NOMO-1 treated with DMSO at 0.1 percent for 48 hours (cell line): Measurements from ENCODE around the gene SEPTIN10.
"Not testable (repeated sequence)": the region's sequence is repeated elsewhere in the genome, so short reads cannot be mapped to it uniquely, and the experiment has no call there.

Experiments
- DNase-seq: peaks from one replicate; lab custom pipeline; 2025; ENCODE audit not compliant: unreplicated experiment; lab: John Stamatoyannopoulos, UW

The SEPTIN10 gene

DNA sequence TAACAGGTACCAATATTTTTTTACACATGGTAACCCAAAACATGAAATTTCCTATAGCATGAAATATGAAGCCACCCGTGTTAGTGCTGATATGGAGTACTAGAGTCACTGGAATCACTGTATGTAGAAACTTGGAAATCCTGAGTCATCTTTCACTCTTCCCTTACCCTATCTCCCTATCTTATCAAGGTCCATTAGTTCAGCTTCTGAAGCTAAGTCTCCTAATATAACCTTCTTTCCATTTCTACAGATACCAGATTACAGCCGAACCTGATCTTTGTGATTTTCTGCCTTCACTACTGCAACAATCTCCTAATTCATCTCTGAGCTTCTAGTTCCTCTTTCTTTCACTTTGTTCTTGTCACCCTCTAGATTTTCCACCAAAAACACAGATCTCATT, 59.0 kb downstream of the SEPTIN10 start:
- DNase-seq = no peak

DNA sequence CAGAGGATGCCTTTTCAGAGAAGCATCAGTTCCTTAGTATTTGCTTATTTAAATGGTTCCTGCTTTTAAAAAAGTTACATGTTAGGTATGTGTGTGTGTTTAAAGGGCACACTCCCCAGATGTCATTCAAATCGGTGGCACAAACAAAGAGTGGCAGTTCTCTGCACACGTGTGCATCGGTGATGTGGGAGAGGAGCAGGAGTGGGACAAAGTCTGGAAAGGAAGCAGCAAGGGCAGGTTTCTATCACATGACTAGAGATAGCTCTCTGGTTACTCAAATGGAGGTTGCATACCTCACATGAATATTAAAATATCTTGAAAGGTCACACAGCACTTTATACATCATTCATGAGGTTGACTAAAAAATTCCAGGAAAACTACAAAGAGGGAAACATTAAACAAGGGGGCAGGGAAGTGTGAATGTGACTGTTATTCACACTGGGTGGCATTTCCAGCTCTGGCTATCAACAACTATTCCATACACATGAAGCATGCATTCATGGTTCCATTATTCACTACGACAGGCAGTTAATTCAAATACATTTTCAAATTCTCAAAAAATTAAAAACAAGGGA, 64.7 kb downstream of the SEPTIN10 start:
- DNase-seq = no peak

DNA sequence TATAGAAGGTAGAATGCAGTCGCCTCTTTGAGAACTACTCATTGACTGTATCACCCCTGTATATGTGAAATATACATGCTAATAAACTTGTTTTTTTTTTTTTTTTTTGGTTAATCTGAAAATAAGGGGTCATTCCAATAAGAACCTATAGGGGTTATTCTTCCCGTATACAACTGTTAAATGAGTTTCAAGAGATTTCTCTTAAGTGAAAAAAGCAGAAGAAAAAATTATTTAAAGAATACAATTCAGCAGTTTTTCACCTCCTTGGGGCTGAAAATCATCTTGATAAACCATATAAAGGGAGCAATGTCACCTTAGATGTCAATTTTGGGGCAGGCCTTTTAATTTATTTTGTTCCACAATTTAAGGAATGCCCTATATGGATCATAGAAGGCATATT, 66.5 kb downstream of the SEPTIN10 start:
- DNase-seq = no peak

DNA sequence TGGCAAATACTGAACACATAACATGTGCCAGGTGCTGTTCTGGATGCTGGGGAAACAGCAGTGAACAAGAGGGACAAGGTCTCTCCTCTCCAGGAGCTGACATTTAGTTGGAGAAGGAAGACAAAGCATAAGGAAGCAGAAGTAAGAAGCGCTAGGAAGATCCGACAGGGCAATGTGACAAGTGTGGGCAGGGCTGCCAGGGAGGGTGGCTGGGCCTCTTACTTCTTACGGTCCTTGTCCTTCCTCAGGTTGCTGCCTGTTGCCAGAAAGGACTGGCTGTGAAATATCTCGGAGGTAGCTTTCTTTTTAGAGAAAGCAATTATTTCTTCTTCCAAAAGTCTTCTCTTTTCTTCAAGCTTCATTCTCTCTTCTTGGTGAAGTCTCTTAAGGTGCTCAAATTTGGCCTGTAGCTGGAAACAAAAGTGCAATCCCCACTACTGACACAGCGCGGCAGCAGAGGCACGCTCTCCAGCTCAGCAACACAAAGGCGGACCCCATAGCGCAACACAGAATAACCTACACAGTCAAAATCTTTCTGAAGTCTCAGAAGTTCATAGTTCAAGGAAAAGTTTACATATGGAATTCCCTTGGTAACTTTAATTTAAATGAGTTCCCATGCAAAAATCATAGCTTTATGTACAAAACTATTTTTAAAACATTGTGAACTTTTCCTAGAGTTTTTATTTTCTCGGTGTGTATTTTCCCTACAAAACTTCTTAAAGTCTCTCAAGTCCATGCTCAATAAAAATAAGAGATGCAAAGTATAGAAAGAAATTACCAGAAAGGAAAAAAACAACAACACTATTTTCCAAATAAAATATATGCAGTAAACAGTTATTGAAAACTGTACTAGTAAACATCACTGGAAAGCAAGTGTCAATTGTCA, 67.7 kb downstream of the SEPTIN10 start:
- DNase-seq = peak; percentile 26

DNA sequence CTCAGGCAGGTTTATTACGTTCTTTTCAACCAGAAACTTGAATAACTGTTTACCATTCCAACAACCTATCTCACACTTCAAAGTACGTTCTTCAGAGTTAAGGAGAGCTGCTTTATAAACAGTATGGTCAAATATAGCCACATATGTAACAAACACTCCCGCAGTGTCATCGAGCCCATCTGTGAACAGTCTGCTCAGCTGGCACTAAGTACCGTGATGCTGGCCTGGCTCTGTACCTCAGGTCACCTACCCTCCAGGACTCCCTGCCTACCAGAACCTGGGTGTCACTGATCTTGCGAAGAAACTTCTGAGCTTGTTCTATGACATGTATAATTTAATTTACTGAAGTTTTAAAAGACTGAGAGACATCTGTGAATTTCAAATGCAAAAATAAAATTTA, 71.4 kb downstream of the SEPTIN10 start:
- no peak for DNase-seq

DNA sequence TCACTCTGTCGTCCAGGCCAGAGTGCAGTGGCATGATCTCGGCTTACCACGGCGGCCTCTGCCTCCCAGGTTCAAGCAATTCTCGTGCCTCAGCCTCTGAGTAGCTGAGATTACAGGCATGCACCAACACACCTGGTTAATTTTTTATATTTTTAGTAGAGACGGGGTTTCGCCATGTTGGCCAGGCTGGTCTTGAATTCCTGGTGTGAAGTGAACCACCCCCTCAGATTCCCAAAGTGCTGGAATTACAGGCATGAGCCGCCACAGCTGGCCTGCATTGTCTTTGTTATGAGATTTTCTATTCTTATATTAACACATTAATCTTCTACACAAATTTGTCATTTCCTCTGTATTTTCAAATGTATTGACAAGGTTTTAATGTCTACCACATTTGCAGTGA, 75.2 kb downstream of the SEPTIN10 start:
- no peak for DNase-seq

DNA sequence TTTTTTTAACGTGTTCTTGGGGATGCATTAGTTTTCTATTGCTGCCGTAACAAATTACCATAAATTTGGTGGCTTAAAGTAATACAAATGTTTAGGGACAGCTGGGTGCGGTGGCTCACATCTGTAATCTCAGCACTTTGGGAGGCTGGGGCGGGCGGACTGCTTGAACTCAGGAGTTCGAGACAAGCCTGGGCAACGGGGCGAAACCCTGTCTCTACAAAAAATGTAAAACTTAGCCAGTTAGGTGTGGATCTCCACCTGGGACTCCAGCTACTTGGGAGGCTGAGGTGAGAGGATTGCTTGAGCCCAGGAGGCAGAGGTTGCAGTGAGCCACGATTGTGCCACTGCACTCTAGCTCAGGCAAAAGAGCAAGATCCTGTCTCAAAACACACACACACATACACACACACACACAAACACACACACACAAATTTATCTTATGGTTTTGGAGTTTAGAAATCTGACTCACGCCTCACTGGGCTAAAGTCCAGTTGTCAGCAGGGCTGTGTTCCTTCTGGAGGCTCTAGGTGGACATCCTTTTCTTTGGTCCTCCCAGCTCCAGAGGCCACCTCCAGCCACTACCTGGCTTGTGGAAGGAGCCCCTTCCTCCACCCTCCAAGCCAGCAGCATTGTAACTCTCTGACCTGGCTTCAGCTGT, 76.1 kb downstream of the SEPTIN10 start:
- DNase-seq = no peak

DNA sequence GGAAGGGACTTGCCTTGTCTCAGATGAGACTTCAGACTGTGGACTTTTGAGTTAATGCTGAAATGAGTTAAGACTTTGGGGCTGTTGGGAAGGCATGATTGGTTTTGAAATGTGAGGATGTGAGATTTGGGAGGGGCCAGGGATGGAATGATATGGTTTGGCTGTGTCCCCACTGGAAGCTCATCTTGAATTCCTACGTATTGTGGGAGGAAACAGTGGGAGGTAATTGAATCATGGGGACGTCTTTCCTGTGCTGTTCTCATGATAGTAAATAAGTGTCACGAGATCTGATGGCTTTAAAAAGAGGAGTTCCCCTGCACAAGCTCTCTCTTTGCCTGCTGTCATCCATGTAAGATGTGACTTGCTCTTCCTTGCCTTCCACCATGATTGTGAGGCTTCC, 77.2 kb downstream of the SEPTIN10 start:
- DNase-seq = not testable (repeated sequence)

DNA sequence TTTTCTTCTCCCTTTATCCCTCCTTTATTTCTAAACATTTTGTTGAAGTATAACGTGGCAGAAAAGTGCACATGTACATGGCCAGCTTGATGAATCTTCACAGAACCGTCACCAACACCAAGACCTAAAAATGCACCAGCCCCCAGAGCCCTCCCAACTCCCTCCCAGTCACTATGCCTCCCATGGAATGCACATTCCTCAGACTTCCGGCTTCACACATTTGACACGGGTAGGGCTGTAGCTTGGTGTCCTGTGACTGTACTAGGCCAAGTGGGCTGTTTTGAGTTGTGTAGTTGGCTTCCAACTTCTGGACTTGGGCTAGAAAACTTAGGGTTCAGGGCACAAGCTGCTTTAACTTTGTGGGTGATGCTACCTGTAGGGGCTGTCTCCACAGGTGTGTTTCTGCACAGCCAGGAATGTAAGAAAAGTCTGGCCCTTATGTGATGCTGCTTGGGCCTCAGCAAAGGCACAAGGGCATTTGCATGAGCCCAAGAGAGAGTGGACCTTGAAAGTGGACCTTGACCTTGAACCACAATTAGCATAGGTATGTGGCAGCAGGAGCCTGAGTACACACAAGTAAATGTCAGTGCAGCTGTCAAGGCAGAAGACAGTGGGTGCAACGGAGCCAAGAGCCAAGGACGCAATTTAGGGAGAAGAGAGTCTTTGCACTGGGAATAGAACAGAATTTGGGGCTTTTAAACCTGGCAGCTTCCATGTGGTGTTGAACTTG, 78.4 kb downstream of the SEPTIN10 start:
- DNase-seq = no peak

DNA sequence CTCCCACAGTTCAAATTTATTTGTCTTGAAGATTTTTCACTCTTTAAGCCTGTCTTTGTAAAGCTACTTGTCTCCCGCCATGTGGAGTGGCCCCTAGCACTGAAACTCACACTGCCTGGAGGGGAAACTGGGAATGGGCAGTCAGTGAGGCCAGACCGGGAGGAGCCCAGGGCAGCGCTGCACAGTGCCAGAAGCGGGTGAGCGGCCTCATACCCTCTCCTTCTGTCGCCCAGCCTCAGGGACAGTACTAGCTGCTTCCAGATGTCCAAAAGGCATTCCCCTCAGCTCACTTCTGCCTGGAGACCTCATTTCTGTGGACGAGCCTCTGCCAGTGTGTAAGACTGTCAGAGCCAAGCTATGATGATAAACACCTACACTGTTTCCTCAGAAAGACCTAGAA, 79.9 kb downstream of the SEPTIN10 start:
- DNase-seq = no peak

DNA sequence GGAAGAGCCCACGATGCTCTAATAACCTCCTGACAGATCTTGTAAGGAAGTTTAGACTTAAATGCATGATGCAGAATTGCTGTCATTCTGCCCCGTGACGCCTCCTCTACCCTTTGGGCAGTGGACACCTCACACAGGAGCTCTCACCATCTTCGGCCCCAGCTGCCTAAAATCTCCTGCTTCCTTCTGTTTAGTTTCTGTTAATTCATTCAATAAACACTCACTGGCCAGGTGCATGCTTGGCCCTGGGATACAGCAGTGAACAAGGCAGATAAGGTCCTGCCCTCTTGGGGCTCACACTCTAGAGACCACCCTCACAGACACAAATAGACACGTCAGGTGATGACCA, 81.1 kb downstream of the SEPTIN10 start:
- DNase-seq = no peak

DNA sequence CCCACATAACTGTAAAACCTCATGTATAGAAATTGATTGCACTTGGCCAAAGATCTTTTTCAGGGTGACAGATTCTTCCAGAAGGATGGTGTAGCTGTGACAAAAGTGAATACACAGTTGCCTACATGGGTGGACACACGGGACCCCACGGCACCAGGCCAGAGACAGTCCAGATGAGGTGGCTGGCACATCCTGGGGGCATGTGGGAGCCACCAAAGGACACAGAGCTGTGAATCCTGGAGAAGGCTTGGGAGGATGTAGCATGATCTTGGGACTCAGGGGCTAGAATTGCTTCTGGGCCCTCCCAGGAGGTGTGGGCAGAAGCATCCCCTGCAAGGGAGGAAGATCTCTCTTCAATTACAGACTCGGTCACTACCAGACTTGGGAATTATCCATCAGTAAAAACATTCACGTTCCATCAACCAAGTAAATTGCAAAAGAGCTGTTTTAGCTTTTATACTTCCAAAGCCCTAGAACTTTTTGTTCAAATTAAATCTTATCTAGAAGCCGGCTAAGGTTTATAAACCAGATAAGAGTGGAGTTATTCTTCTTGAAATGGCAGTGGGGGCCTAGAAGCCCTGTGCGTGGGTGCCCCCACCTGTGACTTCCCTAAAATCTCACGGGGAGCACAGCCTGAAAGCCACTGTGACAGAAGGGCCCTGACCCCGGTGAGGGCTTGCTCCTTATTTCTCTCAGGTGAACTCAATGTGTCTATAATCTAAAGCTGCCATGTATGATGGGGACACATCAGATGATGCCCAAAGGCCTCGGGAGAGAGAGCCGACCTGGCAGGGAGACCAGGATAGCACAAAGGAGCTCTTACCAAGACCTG, 81.7 kb downstream of the SEPTIN10 start:
- DNase-seq = no peak

DNA sequence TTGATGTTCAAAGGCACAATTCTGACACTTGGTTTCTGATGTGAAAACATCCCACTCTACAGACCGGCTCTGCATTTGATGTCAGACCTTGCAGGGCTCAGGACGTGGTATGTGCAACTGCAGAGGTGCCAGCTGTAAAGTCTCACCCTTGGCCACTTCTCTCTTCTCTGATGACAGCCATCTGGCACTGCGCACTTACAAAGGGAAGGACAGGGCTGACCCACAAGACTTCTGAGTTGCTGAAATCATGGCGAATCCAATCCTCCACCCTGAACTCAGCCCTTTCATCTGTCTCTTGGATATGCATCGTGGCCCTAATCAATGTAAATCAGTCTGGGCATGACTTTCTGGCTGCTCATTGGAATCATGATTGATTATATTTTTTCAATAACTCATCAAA, 82.5 kb downstream of the SEPTIN10 start:
- DNase-seq = no peak

DNA sequence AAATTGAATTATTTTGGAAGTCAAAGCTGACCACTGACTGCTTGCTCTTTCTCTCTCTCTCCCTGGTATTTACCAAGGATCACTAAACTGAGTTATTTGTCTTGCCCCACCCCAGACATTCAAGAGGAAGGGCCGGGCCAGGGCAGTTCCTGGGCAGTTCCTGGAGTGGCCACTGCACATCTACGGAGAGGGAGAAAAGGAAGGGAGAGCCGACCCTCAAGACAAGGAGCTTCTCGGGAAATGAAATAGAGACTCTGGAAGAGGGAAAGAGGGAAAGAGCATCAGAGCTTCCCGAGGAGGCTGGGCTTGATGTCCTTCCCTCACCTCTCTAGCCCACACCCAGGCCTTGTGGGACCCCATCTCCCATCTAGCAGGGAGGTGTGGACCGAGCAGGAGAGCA, 83.1 kb downstream of the SEPTIN10 start:
- no peak for DNase-seq

DNA sequence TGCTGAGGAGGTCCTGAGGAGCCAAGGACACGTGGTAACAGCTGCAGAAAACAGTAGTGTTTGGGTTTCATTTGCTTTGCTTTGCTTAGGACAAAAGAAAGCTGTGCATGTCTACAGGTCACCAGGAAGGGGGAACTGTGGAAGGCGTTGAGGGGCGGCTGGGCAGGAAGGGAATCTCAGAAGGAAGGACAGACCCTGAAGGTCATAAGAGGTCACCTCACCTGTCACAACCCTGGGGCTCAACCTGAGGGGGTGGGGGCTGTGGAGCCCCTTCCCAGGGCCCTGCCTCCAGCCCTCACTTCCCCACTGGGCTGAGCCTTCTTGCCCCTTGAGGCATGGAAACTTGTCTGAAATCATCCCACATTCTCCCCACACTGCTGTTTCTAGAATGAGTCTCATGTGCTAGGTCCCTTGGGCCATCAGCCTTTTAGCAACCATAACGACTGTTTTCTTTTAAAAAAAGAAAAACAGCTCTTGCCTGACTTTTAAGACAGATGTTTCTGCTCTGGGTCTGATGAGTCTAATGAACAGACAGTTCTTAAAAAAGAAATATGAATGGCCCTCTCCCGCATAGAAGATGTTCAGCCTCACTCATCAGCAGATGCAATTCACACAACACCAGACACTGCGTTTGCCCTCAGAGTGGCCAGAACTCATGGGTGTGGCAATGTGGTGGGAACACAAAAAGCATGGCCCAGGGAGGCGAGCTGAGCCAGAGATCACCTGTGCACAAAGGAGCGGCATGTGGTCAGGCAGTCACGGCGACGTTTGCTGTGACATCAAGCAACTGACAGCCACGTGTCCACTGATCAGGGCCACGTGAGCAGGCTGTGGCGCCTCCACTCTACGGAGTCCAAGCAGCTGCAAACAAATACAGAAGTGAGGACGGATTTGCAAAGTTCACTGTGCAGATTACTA, 84.0 kb downstream of the SEPTIN10 start:
- no peak for DNase-seq

DNA sequence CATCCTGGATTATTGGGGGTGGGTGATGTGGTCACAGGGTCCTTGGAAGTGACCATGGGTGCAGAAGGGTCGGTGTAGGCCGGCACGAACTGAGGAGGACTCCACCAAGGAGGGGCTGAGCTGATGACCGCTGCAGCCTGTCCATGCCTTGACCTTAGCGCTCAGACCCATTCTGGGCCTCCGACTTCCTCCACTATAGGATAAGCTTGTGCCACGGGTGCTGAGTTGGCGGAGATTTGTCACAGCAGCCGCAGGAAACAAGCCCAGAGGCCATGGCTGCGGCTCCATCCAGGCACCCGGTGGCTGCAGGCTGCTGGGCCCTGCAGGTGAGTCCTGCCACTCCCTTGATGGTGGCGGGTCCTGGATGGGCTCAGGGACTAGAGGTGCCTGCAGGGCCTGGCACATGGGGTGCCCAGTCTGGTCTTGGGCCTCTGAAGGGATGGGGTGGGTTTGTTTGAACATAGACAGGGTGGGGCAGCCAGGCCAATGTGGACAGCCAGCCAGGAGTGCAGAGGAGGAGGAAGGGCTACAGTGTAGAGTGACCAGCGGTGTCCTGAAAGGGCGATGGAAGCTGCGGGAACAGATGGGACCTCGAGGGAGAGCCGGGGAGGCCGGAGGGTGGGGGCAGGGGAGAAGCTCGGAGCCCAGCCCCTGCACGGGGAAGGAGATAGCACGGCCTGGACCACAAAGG, 84.8 kb downstream of the SEPTIN10 start:
- DNase-seq = no peak

DNA sequence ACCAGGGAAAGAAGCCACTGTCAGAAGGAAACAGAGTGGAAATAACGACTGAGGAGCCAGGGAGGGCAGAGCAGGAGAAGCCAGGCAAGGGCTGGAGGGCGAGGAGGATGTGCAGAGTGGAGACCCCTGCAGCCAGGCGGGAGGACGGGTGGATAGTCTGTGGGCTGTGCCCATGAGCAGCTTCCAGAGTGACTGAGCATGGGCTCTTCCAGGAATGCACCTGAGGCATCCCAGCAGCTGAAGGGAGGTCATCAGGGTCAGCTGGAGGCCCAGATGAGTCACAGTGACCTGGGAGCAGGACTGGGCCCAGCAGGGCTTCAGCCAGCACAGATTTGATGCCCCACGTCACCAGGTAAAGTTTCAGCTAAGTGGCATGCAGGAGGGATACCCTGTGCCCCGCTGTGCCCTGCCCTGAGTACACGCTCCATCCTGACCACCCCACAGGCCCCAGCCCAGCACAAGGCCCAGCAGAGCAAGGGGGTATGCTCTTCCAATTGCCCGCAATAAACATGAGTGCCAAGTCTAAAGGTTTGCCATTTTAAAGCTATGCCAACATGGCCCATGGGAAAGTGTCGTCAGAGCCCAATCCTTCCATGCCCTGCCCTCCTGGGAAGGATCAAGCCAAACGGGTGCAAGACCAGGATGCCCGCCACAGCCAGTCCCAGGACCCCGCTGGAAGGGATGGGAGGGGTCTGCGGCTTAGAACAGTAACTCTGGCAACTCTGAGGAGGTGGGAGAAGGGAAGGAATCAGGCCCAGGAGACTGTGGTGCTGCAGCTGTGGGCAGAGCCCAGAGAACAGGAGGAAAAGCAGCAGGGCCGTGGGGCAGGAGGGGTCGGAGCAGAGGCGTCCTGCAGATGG, 85.7 kb downstream of the SEPTIN10 start:
- DNase-seq = no peak

DNA sequence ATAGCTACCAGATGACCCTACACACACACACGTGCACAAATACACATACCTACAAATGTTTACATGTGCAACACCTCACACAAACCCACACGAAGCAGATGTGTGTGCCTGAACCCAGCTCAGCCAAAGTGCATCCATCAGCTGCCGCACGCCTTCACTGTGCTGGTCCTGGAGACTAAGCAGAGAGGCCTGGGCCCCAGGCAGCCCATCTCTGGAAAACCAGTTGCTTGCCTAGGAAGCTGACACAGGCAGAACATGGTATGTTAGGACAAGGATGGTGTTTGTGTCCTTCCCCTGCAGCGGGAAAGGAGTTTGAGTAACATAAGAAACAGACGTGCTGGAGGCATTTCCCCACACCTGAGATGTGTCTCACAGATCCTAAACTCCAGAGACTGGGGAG, 86.7 kb downstream of the SEPTIN10 start:
- no peak for DNase-seq
